GM18907 (cell line): Measurements from ENCODE around the gene GAB2.
A peak's percentile ranks its signal among the peaks of the same experiment; 100 is the strongest.
"Not testable (repeated sequence)": the region's sequence is repeated elsewhere in the genome, so short reads cannot be mapped to it uniquely, and the experiment has no call there.

Experiments
- ATAC-seq: cut with Tn5 transposase; IDR thresholded peaks from one replicate; pipeline ENCODE4 v1.9.1; 2021; ENCODE audit warnings: mild to moderate bottlenecking, moderate library complexity; ENCODE audit not compliant: unreplicated experiment

Gene GAB2, protein sequence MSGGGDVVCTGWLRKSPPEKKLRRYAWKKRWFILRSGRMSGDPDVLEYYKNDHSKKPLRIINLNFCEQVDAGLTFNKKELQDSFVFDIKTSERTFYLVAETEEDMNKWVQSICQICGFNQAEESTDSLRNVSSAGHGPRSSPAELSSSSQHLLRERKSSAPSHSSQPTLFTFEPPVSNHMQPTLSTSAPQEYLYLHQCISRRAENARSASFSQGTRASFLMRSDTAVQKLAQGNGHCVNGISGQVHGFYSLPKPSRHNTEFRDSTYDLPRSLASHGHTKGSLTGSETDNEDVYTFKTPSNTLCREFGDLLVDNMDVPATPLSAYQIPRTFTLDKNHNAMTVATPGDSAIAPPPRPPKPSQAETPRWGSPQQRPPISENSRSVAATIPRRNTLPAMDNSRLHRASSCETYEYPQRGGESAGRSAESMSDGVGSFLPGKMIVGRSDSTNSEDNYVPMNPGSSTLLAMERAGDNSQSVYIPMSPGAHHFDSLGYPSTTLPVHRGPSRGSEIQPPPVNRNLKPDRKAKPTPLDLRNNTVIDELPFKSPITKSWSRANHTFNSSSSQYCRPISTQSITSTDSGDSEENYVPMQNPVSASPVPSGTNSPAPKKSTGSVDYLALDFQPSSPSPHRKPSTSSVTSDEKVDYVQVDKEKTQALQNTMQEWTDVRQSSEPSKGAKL

DNA sequence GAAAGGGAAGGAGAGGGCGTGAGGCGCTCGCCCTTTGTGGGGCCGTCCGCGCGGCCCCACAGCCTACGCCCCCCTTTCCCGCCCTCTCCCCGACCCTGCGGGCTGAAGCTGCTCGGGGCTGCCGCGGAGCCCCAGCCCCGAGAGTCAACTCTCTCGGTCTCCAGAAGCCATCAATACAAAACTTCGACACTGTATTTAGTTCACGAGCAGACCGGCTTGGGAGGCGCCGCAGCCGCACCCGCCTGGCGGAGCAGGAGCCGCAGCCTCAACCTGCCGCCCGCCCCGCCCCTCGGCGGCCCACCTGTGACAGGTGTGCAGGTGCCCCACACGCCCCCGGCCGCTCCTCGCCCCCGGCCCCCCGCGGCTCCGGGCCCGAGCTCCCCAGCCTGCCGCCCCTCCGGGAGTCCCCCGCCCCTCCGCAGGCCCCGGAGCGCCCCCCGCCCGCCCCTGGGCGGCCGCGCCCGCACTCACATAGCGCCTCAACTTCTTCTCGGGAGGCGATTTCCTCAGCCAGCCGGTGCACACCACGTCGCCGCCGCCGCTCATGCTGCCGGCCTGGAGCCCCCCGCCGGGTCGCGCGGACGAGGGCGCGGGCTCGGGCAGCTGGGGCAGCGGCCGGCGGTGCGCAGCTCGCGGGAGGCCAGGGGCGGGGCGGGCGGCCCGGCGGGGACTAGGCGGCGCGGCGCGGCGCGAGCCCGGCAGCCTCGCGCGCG is at the start of gene GAB2:
Gene GAB2 (minus strand): TSS at position 646 of the 713 bp plus-strand sequence. CDS start 100 bp downstream, at position 546.
- ATAC-seq: peak; percentile 24

DNA sequence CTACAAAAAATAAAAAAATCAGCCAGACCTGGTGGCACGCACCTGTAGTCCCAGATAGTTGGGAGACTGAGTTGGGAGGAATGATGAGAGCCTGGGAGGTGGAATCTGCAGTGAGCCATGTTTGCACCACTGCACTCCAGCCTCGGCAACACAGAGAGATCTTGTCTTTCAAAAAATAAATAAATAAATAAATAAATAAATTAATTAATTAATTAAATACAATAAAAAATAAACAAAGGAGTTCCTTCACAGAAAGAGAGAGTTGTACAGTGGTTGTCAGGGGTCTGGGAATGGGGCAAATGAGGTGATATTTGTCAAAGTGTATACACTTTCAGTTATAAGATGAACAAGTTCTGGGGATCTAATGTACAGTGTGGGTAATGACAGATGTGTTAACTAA is 49.8 kb upstream of the GAB2 start:
- no peak for ATAC-seq

DNA sequence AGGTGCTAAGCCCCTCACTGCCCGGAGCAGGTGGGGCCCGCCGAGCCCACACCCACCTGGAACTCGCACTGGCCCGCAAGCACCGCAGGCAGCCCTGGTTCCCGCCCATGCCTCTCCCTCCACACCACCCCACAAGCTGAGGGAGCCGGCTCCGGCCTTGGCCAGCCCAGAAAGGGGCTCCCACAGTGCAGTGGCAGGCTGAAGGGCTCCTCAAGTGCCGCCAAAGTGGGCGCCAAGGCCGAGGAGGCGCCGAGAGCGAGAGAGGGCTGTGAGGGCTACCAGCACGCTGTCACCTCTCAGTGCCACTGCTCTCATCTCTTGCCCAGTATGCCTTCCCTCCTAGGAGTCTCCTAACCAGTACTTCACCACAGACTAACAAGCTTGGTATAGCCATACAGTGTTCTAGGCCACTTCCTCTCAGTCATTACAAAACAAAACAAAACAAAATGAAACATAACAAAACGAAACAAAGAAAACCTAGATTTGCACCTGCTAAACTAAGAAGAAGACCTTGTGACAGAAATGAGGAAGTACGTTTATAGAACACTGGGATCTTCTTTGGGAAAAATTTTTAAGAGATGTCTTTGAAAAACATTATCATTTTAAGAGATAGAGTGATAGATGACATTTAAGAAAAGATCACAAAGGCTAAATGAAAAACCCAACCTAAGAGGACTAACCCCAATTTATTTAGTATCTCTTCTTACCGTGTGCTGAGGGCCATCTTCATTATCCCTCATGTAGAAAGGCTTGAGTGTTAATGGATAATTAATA is 47.7 kb upstream of the GAB2 start:
- ATAC-seq: peak; percentile 98

DNA sequence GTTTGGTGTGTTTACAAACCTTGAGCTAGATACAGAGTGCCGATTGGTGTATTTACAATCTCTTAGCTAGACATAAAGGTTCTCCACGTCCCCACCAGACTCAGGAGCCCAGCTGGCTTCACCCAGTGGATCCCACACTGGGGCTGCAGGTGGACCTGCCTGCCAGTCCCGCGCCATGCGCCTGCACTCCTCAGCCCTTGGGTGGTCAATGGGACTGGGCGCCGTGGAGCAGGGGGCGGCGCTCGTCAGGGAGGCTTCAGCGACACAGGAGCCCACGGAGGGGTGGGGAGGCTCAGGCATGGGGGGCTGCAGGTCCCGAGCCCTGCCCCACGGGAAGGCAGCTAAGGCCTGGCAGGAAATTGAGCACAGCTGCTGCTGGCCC is 47.2 kb upstream of the GAB2 start:
- not testable (repeated sequence) for ATAC-seq

DNA sequence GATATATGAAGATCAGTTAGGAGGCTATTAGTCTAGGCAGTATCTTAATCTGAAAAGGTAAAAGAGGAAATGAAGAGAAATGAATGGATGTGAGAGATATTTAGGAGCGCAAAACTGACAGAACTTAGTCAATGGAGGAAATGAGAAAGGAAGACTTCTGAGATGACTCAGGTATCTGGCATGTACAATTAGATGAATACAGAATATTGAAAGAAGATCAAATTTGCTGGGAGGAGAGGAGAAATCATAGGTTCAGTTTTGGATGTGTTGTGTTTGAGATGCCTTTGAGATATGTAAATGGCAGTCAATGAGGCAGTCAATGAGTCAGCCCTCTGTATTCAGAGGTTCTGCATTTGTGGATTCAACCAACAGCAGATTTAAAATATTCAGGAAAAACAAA is 42.9 kb upstream of the GAB2 start:
- no peak for ATAC-seq

DNA sequence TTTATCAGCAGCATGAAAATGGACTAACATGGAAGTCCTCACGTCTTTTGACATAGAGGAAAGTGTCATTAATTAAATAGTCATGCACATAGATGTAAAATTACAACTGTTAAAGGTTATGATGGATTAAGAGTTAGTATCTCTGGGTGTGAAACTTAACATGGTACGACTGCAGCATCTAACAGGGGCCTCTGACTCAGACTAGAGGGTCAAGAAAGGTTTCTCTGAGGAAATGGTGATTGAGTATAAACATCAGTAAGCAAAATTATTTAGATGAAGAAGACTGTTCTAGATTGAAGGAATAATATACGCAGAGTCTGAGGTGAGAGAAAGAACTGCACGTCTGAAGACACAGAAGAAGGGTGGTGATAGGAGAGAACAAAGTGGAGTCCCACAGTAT is 42.1 kb upstream of the GAB2 start:
- no peak for ATAC-seq

DNA sequence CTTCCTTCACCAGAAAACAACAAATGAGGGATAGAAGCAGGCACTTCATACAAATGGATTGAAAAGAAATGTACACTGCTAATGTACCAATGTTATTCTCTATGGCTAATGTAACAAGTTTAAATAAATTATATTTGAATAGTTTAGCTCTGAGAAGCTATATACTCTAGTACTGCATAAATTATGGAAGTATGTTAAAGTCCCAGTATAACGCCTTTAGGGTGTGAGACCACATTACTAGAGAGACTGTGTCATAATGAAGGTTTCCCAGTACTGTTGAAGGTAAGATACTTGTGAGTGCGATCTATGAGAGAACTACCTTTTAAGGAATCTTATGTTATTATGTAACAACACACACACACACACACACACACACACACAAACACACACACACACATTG is 39.8 kb upstream of the GAB2 start:
- no peak for ATAC-seq

DNA sequence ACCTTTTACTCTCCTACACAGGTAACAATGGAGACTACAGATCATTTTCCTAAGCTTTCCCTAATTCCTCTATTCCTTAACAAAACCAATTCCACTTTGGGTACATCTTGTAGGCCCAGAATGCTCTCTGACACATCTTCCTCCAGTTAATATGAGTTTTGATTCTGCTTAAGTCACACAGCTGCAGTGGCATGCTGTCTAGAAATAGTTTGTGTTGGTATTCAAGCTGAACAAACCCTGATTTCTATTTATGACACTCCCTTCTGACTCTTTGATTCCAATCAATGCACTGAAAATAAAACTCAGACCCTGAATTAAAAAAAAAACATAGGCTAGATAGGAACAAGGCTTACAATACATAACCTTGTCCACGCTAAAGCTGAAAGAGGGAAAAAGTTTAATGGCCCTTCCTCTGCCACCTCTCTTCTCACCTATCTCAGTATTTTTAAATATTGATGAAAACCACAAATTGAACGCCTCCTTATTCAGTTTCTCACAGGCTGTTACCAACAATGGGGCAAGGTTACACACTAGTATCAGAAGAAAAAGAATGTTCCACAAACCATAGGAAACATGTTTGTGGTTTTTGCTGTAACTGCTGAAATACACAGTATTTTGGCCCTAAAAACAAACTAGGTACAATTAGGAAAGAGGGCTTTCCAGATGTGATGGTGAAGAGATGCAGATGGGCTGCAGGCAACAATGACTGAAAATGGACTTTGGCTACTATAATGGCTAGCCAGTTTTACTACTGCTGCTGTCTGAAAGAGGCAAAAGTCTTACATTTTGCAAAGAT is 35.7 kb upstream of the GAB2 start:
- no peak for ATAC-seq

DNA sequence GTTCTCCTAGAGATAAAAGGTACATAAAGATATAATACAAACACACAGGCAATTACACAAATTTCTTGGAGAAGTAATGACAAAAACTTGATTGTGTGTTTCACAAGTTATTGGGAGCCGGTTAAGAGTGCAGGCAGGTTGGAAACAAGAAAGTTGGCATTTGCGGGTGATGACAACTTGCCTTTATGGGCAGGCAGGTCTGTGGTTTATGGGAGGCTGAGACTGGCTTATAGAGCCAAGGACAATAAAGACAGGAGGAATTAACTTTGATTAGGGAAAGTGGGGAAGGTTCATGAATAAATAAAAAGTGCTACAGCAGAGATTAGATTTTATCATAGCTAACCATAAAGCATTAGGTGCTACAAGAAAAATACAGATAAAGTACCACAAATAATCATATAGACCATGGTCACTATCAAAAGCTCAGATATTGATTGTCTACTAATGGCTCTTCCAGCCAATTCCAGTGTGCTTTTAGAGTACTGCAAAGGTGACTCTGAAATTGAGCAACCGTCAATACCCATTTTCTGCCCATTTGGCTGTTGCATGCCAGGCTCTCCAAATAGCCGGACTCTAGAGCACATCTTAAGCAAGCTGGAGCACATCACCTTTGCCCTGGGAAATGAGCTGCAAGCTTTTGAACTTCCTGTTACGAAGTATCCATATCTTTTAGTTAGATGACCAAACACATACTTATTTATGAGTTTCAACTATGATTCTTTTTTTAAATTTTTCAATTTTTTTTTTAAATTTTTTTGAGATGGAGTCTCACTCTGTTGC is 33.9 kb upstream of the GAB2 start:
- no peak for ATAC-seq

DNA sequence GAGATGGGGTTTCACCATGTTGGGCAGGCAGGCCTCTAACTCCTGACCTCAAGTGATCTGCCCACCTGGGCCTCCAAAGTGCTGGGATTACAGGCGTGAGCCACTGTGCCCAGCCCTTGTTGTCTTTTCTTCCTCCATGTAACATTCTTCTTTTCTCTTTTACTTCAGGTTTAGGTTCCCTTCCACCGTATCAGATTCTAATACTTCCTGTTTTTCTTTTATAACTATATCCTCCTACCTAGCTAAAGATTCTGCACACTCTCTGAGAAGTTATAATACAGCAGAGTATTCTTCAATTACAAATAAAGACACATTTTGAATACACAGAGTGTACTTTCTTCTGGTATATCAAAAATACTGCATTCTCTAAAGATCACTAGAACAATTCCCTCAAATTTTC is 33.2 kb upstream of the GAB2 start:
- ATAC-seq: no peak

DNA sequence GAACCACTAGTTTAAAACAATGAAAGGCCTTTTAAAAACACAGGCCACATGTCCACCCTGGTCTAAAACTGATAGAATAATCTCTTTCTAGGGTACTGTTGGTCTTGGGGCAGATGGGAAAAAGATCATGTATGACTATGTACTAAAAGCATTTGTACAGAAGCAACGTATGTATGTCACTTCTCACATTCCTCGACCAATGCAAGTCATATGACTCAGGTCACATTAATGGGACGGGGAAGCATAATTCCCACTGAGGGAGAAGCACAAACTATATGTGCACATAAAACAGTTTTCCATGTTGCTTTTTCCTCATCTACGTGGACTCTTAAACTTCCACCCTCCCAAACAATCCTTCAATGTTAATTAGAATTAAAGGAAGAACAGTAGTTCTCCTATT is 32.2 kb upstream of the GAB2 start:
- no peak for ATAC-seq

DNA sequence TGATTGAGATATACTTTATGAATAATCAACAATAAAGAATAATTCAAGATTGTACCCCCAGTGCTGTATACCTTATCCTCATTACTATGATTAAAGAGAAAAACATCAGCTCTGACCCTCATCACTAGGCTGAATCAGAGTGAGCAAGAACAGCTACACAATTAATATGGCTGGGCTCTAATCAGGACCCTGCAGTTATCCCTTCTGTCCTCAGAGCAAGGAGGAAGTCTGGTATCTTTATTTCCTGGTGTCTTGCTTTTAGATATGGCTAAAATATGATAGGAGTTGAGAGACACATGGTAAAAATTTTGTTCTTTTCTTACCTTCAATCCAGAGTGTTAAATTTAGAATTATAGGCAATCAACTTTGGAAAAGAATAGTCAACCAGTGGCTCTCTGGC is 28.6 kb upstream of the GAB2 start:
- no peak for ATAC-seq

DNA sequence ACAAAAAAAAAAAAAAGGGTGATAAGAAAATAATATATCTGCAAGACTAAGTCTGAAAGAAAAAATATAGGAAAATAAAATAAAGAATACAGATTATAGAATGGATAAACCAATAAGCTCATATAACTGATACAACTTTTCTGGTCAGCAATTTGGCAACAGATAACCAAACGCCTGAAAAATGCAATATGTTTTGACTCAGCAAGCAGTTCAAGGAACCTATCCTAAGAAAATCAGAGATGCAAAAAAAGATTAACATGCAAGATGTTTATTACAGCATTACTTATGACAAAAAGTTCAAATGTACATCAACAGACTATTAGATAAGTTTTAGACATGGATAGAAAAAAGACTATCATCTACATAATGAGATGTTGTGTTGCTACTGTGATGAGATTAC is 27.1 kb upstream of the GAB2 start:
- ATAC-seq: no peak

DNA sequence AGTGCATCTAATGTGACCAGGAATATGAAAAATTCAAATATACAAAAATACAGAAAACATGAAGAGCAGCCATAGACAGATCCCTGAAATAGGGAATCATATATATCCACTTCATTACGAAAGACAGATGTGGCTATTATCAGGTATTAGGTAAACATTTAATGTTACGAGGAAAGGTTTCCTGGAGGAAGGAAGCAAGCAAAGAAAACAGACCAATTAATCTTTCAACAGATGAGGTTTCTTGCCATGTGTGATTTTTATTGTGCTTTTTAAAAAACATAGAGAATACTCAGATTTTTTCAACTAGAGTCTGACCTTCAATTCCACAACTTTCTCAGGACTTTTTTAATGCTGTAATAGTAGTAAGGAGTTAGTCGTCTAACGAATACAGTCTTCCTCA is 24.3 kb upstream of the GAB2 start:
- no peak for ATAC-seq

DNA sequence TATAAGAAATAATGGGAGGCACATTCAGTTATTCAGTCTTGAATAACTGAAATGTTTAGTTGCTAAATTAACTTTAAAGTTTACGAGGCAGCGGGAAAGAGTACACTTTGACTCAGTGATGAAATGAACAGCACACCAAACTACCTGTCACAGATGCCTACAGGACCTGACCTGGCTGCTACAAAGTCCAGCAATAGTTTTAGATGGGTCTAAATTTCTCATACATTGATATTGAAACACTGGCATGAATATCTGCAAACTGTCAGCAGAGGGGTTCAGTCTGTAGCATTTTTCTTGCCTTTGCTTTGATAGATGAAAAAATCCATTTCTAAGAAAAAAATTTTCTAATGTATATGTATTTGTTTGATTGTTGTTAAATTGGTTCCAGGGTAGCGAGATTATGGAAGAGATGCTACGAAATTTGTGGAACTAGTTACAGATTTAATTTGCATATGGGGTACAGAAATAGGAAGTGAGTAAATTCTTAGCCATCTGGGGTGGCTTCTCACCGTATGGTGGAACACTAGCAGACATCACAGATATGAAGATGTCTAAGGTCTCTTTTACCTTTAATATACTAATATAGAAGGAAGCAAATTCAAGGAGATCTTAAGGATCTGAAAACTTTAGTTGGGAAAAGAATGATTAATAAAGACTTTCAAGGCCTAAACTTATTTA is 20.8 kb upstream of the GAB2 start:
- ATAC-seq: peak; percentile 89

DNA sequence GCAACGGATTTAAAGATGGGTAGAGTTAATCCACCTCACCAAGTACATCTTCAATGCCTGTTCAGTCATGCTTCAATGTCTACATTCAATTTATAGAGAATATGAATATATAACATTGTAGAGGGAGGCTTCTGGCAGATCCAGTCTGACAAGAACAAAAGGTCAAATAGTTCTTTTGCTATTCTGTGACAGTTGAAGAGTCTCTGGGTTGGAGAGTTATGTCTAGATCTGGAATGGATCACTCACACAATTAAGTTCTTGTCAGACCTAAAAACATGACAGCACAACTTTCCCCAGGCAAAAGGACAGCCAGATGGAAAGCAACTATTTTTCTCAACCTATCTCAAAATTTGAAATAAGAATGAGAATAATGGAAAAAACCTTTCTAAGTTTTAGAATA is 15.3 kb upstream of the GAB2 start:
- ATAC-seq: no peak

DNA sequence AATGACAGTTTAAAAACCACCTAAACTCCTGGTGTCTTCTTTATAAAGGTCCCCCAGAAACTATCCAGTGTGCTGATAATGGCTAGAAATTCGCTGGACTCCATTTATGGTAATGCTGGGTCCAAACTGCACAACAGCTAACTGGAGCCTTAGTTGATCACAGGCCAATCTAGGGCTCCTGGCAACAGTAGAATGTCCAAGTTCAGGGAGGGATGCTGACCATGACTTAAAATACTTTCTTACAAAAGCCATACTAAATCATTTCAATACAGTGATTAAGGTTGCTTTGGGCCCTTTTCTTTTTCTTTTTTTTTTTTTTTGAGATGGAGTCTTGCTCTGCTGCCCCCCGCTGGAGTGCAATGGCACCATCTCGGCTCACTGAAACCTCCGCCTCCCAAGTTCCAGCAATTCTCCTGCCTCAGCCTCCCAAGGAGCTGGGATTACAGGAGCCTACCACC is 14.5 kb upstream of the GAB2 start:
- no peak for ATAC-seq

DNA sequence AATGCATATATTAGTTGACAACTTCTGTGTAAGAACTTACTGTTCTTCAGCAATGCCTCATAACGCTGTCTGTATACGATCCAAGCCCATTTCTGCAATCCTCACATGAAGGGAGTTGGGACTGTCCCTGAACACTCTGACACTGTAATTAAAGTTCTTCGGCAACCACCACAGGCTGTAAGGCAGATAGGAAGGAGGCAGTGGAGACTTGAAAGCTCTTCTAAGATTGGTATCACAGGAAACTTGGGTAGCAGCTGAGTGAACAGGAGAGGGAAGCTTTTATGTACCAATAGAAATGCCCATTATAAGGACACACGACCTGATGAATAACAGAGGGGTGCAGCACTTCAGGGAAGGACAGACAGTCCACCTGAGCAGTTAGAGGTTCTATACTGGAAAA is 12.0 kb upstream of the GAB2 start:
- ATAC-seq: no peak

DNA sequence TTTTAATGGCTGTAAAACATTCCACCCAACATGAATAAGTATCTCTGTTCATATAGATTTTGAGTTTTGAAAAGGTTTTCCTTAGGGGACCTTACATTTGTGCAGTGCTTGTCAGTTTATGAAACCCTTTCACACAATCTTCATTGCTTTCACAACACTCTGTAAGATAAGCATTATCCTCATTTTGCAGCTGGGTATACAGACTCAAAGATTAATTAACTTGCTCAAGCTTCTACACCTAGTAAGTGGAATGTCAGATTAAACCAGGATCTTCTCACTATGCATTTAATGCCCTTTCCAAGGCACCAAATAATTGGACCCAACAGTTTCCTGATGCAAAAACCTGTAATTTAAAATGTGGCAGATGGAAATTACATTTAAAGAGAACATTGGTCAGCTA is 11.6 kb upstream of the GAB2 start:
- ATAC-seq: no peak
